Measurements from ENCODE around the gene DOHH. TPM values are rescaled to one million over a fixed set of nuclear protein-coding genes. Genes with fewer than 3 reads are reported as not detected.

DOHH gene
- total and polyA plus RNA-seq, 10 donors, result 6.6 to 16.8 (median 10.7) TPM

- 79 to 88% (median 85%) methylated on average over 12 to 13 of the region's 13 CpGs for WGBS, 5 donors
- Histone ChIP-seq H3K4me3 (no peak overlapping the region), H3K4me1 (peaks cover 18 to 57% (median 42%) of the 10 kb centered on the region in 6 donors), H3K27me3 (replicated peaks in 1 of 7) (no peaks in the 10 kb centered on the region), H3K9me3 (no peaks in the 10 kb centered on the region), H3K36me3 (peaks cover 0 to under 1% (median 0%) of the 10 kb centered on the region in 6 donors), H3K27ac (no peak overlapping the region)
- DNase-seq, result no peak
- no peak for TF ChIP-seq POLR2AphosphoS5 (IDR thresholded peaks at IDR 0.05)
- no peak for TF ChIP-seq POLR2A (IDR thresholded peaks at IDR 0.05)
- TF ChIP-seq CTCF (IDR thresholded peaks at IDR 0.05 in 8 of 11, conservative IDR thresholded peaks at IDR 0.05 in 3 of 11), result no peak
- intact Hi-C loops (cut with DNase I; ENCODE audit: low total_unique reads), result no loop called here
Observed at GRCh38 chr19:3503036-3503572, 2.6 kb upstream of the DOHH start.

GRCh38 chr19:3501780-3502179 is 1.3 kb upstream of the DOHH start:
- intact Hi-C loops (cut with DNase I; ENCODE audit: low total_unique reads), result no loop called here
- no peak for TF ChIP-seq CTCF (IDR thresholded peaks at IDR 0.05 in 8 of 11, conservative IDR thresholded peaks at IDR 0.05 in 3 of 11)
- no peak for TF ChIP-seq POLR2A (IDR thresholded peaks at IDR 0.05)
- no peak for TF ChIP-seq POLR2AphosphoS5 (IDR thresholded peaks at IDR 0.05)
- no peak overlapping the region for H3K4me3 ChIP-seq
- peaks cover 0 to 7% (median 3%) of the 10 kb centered on the region in 6 donors for H3K36me3 ChIP-seq
- WGBS, 5 donors, result 88 to 94% (median 90%) methylated on average over 3 of the region's 3 CpGs
- H3K9me3 ChIP-seq, result no peaks in the 10 kb centered on the region
- no peak for DNase-seq
- no peak overlapping the region for H3K27ac ChIP-seq
- H3K27me3 ChIP-seq (replicated peaks in 1 of 7), result no peaks in the 10 kb centered on the region
- H3K4me1 ChIP-seq, result peaks cover 11 to 53% (median 31%) of the 10 kb centered on the region in 6 donors

GRCh38 chr19:3499738-3500428 is 591 bp downstream of the DOHH start:
- Histone ChIP-seq H3K4me3 (peak overlapping the region; percentile 90 to 99 (median 95)), H3K27ac (peak overlapping the region; percentile 87 to 98 (median 93)), H3K4me1 (peaks cover 11 to 41% (median 22%) of the 10 kb centered on the region in 6 donors), H3K27me3 (replicated peaks in 1 of 7) (no peaks in the 10 kb centered on the region), H3K36me3 (peaks cover 0 to 26% (median 20%) of the 10 kb centered on the region in 6 donors), H3K9me3 (no peaks in the 10 kb centered on the region)
- intact Hi-C loops (cut with DNase I; ENCODE audit: low total_unique reads), result no loop called here
- no peak for TF ChIP-seq POLR2A (IDR thresholded peaks at IDR 0.05)
- no peak for TF ChIP-seq POLR2AphosphoS5 (IDR thresholded peaks at IDR 0.05)
- TF ChIP-seq CTCF (IDR thresholded peaks at IDR 0.05 in 8 of 11, conservative IDR thresholded peaks at IDR 0.05 in 3 of 11), result no peak
- WGBS, 5 donors, result 22 to 29% (median 28%) methylated on average over 17 to 18 of the region's 18 CpGs
- no peak for DNase-seq

- 86 to 99% (median 95%) methylated on average over 5 of the region's 5 CpGs for WGBS, 5 donors
- Histone ChIP-seq H3K27me3 (replicated peaks in 1 of 7) (no peaks in the 10 kb centered on the region), H3K27ac (no peak overlapping the region), H3K4me1 (peaks cover 11 to 39% (median 21%) of the 10 kb centered on the region in 6 donors), H3K4me3 (no peak overlapping the region), H3K36me3 (peaks cover 0 to 45% (median 39%) of the 10 kb centered on the region in 6 donors), H3K9me3 (no peaks in the 10 kb centered on the region)
- intact Hi-C loops (cut with DNase I; ENCODE audit: low total_unique reads), result no loop called here
- no peak for DNase-seq
- TF ChIP-seq POLR2AphosphoS5 (IDR thresholded peaks at IDR 0.05) (no peak), POLR2A (IDR thresholded peaks at IDR 0.05) (no peak), CTCF (IDR thresholded peaks at IDR 0.05 in 8 of 11, conservative IDR thresholded peaks at IDR 0.05 in 3 of 11) (no peak)
Observed at GRCh38 chr19:3497757-3498520, 2.5 kb downstream of the DOHH start.
